NCI-H345 (cell line): ENCODE measurements around the gene MGAT4A.

Experiments
- DNase-seq: peaks from one replicate; lab custom pipeline; 2025; lab: John Stamatoyannopoulos, UW

The MGAT4A gene

DNA sequence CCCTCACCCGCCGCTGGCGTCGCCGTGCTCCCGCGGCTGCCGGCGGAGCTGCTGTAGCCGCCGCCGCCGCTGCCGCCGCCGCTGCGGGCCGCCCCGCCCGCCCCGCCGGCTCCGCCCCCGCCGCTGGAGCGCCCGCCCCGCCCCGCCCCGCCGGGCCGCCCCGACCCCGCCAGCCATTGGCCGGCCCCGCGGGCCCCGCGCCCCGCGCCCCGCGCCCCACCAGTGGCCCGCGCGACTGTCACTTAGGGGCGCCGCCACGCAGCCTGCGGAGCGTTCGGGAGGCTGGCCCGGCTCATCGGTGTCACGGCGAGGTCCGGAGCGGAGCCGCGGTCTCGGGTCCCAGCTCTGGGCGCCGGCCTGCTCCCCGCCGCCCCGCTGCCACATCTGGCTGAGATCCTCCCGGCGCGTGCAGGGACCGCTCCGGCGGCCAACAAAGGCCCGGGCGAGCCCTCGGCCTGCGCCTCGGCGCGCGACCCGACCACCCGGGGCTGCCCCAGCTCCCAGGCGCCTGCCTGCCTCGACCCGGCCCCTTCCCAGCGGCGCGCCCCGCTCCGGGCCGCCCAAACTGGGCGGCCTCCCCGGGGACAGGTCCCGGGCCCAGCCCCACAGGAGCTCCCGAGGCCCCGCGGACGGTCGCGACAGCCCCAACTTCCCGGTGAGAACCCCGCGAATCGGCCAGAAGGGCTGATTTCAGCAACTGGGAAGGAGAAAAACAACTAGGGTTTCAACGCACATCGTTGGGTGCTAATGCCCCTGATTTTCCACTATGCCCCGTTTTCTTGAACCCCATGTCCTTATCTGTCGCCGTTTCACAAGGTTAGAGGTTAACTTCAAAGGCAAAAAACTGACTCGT is at the start of gene MGAT4A:
MGAT4A (minus strand) TSS at position 92 of the 853 bp plus-strand sequence. CDS start 4,800 bp downstream, outside the sequence.
- DNase-seq, result peak; percentile 75

DNA sequence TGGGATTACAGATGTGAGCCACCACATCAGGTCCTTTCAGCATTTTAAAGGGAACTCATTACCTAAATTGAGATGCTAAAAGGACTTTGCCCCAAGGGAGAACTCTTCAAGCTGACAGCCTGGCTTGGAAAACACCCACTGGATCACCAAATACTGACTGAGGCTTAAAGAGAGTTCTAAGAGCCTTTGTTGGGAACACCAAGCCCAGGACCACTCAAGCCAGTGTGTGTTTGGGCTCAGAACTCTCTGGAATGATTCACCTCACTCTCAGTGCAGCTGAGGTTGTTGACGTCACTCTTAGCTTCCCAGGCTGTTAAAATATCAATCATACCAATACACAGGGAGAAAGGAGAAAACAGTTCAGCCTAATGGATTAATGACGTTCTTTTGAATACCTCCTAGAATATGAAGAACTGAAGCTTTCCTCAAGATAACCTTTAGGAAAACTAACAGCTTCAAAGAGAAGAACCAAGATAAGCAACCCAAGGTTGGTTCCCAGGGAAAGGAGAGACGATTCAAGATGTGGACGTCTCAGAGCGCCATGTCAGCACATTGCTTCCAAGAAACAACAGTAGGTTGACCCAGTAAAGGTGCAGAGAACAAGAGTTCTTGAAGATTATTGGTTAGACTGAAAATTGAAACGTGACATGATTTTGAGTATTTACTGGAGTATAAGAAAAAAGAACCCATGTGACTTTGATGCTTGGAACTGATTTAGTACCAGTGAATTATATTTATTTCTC is 48.0 kb upstream of the MGAT4A start:
- no peak for DNase-seq

DNA sequence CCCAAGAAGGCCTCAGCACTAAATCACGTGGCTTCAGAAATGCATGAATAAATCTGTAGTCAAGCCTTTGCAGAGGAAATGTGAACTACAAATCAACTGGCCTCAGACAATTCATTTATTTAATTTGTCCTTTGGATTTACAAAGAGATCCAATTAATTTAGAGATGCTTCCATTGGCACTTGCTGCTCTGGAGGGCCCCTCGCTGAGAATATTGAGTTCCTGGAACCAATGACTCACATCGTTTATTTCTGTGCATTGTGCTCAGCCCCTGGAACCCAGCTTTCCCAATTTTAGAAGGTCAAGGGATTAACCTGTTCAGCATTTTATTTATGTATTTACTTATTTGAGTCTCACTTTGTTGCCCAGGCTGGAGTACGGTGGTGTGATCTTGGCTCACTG is 47.2 kb upstream of the MGAT4A start:
- no peak for DNase-seq

DNA sequence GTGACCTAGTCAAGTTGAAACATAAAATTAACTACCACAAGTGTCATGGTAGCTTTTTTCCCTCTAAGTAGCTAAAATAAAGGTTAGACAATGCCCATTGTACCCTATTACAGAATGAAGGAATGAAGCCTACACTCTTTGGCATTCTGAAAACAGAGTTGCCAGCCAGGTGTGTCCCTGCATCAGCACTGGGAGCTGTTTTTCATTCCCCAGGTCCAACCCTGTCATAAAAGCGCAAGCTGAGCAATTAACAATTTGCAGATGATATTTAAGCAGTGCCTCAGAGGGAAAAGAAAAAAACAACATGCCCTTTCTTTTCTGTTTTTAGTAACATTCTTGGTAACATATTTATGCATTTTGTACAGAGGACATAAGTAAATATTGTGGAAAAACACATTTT is 46.8 kb upstream of the MGAT4A start:
- no peak for DNase-seq

DNA sequence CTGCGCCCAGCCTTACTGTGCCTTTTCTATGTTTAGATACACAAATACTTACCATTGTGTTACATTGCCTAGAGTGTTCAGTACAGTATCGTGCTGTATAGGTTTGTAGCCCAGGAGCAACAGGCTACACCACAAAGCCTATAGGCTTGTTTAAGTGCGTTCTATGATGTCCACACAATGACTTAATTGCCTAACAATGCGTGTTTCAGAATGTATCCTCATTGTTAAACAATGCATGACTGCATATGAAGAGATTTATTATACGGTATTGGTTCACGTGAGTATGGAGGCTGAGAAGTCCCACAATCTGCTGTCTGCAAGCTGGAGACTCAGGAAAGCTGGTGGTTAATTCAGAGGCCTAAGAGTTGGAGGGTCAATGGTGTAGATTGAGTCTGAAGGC is 46.1 kb upstream of the MGAT4A start:
- no peak for DNase-seq

DNA sequence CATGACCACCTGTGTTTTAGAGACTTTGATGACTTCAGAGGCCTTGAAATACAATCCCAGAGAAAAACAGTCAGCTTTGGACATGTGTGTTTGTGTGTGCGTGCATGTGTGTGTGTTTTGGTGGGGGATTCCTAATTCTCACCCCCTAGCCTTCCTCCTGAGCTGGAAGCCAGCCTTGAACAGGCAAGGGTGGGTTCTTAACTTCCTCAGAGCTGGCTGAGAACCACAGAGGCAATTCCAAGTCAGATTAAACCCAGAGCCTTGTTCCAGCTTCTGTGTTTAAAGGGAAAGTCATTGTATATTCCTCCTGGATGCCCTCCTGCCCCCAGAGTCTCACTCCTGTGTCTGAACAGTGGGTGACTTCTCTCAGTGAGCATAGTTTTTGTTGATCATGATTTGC is 45.2 kb upstream of the MGAT4A start:
- DNase-seq, result no peak

DNA sequence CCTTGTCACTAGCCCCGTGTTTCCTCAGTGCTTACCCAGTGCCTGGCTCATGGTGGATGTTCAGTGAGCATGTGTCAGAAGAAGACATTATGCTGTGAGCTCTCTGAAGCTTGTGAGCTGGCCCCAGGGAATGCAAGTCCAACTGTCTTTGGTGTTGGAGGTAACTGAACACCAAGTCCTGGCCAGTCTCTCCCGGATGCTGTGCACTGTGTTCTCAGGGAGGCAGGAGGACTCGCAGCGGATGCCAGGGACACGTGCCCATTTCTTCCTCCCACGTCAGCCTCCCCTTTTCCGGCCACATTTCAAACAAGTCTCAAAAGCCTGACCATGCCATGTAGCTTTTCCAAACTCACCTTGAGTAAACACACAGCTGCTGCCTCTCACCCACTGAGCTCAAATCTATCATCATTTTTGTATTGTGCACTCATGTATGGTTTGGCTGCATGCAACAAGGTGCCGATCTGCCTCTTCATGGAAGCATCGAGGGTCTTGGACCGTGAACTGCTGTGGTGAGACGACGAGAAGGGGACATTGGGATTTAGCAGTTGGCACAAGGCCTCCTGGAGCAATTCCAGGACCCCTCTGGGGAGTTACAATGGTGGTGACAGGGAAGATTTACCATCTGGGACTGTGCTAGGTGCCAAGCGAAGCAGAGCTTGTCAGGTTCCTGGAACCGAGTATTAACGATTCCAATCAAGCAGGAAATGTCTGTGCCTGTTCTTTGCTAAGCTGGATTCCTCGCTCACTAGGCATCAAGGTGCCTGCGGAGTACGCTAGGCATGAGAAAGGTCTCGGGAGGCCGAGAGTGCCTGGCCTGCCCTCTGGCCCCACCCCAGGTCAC is 44.4 kb upstream of the MGAT4A start:
- peak; percentile 88 for DNase-seq

DNA sequence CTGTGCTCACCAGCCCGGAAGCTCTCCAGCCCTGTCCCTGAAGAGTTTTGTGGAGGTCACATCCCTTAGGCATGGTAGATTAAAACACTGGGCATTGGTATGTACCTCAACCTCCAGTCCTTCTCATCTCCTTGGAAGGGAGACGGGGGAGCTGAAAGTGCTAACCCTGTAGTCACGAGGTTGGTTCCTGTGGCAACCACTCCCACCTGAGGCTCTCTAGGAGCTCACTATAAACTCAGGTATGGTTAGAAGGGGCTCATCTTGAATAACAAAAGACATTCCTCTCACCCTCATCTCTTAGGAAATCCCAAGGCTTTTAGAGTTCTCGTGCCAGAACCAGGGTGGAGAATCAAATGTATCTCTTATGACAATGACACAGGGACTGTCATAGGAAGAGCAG is 43.0 kb upstream of the MGAT4A start:
- no peak for DNase-seq

DNA sequence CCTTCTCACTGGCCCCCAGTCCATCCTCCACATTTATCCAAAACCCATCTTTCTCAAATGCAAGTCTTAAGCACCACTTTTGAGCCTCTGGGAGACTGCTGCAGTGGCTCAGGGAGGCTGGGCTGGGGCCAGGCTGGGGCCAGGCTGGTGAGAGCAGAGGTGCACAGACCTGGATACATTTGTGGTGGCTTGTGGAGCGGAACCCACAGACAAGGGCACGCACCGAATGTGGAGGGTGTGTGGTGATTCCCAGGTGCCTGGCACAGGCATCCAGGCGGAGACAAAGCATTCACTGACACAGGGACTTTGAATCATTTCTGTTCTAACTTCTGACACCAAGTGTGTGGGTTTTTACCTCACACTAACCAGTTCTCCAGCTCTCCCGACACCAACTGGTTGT is 42.2 kb upstream of the MGAT4A start:
- DNase-seq, result no peak

DNA sequence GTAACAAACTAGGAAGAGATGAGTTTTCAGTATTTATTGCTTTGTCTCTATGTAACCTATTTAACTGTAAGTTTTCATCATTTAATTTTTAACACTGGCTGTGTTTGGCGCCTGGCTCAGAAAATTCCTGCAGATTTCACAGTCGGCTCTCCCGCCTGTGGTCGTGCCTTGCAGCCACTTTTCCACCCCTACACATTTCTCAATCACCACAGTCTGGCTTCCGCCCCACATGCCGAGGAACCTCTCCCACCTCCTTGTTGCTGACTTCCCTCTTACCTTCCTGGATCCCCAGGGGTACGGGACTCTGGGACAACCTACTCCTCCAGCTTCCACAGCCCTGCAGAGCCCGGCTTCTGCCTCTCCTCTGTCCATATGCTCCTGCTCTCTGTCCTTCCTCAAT is 41.6 kb upstream of the MGAT4A start:
- no peak for DNase-seq

DNA sequence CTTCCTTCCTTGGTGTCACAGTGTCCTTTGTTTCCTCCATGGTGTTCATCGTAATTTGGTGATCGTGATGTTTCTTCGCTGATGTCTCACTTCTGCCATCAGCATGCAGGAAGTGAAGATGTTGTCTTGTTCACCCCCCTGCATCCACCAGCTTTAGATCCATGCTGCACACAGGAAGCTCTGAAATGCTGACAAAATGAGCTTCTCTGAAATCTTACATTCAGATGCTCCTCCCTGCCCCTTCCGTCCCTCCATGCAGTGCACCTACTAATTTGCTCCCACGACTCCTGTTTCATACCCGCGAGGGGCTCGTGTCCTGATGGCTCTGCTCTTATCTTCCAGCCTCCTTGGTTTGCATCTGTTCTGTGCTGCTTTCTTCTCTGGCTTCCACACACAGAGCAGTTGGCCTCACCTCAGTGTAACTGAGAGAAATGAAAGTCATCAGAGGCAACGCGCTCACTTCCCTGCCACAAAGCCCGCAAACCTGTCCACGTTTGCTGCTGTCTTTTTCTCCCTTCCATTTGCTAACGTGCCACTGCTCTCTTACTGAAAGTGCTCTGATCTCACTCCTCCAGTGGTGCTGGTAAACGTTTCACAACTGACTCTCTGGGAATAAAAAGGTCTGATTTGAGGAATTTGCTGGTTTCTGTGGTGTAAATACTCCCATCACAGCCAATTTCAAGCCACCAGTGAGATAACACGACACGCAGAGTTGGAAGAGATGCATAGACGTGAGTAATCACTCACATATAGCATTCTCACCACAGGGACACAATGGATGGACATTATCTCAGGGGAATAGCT is 41.0 kb upstream of the MGAT4A start:
- no peak for DNase-seq

DNA sequence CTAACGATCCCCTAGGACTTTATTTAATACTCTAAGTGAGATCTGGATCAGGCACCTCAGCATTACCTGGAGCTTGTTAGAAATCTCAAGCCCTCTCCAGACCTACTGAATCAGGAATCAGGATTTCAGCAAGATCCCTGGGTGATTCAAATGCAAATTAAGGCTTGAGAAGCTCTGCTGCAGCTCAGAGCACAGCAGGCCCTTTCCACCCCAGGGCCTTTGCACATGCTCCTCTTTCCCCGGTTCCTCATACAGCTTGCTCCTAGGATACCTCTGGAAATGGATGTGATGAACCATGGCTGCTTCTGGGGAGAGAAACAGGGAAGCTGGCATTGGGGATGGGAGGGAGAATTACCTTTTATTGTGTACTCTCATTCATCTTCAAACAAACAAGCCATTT is 40.3 kb upstream of the MGAT4A start:
- DNase-seq, result no peak

DNA sequence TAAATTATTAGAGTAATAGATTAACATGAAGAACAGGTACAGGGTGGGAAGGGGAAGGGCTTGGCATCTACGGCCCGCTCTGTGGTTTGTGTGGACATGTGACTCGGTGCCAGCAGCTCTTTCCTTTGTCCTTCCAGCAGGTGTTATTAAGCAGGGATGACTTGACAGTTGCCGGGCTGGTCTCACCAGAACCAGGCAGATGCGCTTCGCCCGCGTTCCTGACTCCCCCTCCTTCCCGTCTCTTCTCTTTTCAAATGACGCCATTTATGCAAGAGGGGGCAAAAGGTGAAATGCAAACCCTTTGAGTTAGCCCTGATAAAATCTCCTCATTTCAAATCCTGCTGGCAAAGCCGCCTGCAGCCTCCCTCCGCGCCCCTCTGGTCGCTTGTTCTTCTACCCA is 38.9 kb upstream of the MGAT4A start:
- DNase-seq, result peak; percentile 86

DNA sequence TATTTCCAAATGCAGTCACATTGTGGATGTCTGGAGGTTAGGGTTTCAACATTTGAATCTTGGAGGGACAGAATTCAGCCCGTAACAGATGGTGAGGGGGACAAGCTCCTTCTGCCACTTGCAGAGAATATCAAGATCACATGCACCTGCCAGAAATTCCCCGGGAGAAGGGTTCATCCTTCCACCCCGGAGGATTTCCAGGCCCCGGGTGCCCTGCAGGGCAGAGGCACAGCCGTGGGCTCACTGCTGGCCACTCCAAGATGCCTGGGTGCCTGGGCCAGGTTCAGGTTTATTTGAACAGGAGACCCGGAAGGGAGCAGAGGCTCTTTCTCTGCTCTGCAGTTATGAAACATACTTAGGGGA is 38.2 kb upstream of the MGAT4A start:
- DNase-seq, result peak; percentile 19

DNA sequence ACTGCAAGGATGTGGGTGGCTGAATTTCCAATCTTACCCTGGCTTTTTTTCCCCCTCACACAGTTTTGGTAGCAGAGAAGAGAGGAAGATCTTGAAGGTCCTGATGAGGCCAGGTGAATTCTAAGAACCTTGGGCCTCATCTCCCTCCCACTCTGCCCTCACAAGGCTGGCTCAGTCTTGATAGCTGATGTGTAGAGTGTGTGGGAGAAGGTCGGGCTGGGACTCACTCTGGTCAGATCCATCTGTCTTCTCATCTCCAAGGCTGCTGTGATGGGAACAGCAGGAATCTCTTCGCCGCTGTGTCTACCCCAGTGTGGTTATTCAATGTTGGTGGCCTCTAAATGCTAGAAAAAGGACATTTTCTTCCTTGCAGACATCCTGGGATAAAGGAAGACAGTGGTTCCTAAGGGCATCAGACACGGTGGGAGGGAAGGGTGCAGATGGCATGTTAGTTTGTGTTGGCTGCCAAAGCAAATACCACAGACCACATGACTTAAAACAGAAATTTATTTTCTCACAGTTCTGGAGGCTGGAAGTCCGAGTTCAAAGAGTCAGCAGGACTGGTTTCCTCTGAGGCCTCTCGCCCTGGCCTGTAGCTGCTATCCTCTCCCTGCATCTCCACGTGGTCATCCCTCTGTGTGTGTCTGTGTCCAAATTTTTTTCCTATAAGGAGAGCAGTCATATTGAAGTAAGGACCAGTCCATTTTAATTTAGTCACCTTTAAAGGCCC is 37.6 kb upstream of the MGAT4A start:
- DNase-seq, result peak; percentile 36

DNA sequence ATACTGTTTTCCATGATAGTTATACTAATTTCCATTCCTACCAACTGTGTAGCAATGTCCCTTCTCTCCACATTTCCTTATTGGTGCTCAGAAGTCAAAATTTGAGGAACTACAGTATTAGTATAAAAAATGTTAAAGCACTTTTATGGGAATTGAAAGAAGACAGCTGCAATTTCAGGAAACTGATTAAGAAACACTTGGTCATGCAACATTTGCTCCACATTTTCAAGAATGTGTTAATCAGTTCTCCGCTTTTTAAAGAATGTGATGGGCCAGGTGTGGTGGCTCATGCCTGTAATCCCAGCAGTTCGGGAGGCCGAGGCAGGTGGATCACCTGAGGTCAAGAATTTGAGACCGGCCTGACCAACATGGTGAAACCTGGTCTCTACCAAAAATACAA is 33.6 kb upstream of the MGAT4A start:
- no peak for DNase-seq

DNA sequence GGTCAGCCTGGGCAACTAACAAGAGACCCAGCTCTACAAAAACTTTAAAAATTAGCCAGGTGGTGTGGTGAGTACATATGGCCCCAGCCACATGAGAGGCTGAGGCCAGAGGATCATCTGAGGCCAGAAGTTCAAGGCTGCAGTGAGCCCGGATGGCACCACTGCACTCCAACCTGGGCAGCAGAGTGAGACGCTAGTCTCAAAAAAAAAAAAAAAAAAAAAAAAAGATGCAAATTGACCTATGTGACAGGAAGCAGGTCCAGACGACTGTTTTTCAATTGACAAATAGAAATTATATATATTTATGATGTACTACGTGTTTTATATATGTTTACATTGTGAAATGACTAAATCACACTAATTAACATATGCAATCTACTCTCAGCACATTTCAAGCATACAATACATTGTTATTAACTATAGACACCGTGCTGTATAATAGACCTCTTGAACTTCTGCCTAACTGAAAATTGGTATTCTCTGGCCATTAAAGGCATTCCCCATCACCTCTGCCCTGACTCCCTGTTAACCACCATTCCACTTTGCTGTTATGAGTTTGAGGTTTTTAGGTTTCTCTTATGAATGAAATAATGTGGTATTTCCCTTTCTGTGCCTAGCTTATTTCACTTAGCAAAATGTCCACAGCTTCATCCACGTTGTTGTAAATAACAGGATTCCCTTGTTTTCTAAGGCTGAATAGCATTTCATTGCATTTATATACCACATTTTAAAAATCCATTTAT is 32.4 kb upstream of the MGAT4A start:
- DNase-seq, result no peak

DNA sequence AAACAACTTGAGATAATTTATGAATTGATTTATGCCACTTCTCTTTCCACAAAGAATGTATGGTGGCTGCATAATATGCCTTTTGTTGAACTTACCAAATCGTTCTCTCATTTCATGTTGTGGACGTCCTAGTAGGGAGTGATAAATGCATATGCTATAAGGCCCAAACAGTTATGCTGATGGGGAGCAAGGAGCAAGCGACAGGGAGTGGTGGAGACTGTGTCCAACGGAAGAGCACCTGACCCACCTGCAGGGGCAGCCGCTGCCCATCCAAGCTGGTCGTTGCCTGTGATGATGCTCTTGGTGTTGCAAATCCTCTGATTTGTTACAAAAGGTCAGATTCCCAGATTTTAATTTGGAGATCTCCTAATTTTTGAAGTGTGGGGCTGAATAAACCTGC is 31.0 kb upstream of the MGAT4A start:
- no peak for DNase-seq

DNA sequence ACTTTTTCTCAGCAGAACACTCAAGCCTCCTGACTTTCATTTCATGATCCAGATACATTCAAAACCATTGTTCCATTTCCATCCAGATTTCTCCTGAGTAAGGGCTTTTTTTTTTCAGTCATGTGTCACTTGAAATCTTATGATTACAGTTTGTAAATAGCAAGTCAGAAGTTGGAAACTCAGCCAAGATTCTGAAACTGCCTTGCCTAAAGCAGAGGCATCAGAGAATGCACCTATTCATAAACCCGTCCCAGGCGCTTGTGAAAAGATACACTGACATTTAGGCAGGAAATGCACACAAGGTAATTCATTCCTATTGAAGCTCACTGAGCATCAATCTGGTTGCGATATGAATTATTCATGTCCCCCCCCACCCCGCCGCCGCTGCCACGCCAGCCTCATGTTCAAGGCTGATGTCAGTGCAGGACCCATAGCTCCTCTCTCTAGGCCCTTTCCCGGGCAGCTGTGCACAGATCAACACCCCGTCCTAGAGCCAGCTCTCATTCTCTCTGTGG is 30.4 kb upstream of the MGAT4A start:
- DNase-seq, result no peak
